Occipital lobe (tissue), 2 donors: Measurements from ENCODE around the gene GNA12. TPM values are rescaled to one million over a fixed set of nuclear protein-coding genes. Genes with fewer than 3 reads are reported as not detected.

Experiments used
- DNase-seq: peaks from one replicate; lab custom pipeline; 2025; lab: John Stamatoyannopoulos, UW
- total RNA-seq: library from RNA; depleted of rRNA; stranded (reverse); fragments of >200 nt; gene quantifications from one replicate; pipeline ENCODE4 v1.2.3, GENCODE V29; 2014

GNA12 gene
- total RNA-seq, 1 donor from 2014 or later, result 15.3 TPM

DNA sequence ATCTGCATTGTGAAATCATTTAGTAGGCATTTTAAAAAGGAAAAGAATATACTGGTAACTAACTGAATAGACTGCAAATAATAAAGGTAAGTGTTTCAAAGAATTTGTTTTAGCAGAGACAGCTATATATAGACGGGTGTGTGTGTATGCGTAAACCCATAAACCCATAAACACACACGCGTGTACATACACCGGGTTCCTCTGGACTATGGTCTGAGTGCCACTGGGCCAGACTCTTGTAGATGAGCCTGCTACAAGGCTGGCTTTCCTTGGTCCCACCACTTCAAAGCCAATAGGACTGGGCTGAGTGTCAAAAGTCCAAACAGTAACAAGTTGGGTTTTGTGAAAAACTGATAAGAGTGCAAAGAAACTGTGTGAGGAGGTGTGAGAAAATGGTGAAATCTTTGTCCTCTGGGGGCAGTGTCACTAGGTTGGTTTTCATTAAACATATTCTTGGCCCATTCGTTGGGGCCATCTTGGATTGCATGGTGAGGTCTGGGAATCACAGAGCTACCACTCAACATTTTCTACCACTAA is 39.8 kb downstream of the GNA12 start:
- DNase-seq, result no peak

GRCh38 chr7:2803755-2804154 is 40.4 kb downstream of the GNA12 start:
- DNase-seq, result no peak

- no peak for DNase-seq
Observed at GRCh38 chr7:2803342-2803692, 40.8 kb downstream of the GNA12 start.

DNA sequence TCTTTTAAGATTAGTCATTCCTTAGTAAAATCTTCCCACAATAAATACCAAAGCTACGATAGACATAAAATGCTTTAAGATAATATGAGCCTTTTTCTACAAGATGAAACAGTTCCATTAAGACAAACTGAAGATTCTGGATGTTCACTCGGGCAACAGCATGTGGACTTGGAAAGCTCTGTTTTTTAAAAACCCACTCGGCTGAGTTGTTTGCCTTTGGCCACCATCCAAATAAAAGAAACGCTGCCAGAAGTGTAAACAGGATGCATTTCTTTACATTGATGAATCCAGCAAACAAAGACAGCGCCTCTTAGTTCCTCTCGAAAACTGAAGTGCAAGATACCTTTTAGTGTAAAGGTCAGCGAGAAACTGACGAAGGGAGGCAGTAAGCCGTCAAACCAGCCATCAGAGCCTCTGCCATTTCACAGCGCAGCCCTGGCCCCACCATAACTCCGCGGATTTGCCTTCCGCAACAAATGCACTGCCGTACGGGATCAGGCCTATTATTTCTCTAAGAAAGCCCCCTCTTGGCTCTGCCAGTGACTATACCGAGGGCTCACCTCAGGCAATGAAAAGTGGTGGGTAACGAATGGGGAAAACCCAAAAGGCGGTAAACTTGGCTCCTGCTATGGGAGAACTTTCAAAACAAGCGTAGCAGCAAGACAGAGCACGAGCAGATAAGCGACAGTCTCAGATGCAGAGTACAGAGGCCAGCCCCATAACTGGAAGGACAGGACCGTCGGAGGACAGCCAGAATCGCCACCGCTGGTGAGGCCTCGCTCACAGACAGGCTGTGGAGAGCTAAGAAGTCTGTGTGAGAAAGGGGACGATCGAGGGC is 41.4 kb downstream of the GNA12 start:
- no peak for DNase-seq

GRCh38 chr7:2802101-2802500 is 42.0 kb downstream of the GNA12 start:
- no peak for DNase-seq

- DNase-seq, result no peak
Observed at GRCh38 chr7:2800931-2801688, 43.0 kb downstream of the GNA12 start.

GRCh38 chr7:2800220-2800930 is 43.7 kb downstream of the GNA12 start:
- DNase-seq, result no peak

DNA sequence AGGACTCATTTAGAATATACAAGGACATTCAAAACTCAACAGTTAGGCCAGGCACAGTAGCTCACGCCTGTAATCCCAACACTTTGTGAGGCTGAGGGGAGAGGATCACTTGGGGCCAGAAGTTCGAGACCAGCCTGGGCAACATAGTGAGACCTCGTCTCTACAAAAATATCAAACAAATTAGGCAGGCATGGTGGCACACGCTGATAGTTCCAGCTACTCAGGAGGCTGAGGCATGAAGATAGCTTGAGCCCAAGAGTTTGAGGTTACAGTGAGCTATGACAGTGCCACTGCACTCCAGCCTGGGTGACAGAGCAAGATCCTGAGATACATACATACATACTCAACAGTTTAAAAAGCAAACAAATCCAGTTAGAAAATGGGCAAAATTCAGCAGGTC is 44.9 kb downstream of the GNA12 start:
- no peak for DNase-seq

DNA sequence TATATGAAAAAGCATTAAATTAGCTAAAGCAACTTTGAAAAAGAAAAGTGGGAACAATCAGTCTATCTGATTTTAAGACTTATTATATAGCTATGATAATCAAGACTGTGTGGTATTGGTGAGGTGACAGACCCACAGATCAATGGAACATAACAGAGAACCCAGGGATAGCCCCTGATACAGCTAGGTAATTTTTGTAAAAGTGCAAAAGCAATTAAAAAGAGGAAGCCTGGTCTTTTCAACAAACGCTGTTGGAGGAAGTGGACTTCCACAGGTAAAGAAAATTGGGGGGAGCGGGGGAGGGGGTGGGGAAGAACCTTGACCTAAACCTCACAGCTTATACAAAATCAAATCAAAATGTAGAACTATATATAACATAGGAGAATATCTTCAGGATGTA is 45.4 kb downstream of the GNA12 start:
- no peak for DNase-seq

DNA sequence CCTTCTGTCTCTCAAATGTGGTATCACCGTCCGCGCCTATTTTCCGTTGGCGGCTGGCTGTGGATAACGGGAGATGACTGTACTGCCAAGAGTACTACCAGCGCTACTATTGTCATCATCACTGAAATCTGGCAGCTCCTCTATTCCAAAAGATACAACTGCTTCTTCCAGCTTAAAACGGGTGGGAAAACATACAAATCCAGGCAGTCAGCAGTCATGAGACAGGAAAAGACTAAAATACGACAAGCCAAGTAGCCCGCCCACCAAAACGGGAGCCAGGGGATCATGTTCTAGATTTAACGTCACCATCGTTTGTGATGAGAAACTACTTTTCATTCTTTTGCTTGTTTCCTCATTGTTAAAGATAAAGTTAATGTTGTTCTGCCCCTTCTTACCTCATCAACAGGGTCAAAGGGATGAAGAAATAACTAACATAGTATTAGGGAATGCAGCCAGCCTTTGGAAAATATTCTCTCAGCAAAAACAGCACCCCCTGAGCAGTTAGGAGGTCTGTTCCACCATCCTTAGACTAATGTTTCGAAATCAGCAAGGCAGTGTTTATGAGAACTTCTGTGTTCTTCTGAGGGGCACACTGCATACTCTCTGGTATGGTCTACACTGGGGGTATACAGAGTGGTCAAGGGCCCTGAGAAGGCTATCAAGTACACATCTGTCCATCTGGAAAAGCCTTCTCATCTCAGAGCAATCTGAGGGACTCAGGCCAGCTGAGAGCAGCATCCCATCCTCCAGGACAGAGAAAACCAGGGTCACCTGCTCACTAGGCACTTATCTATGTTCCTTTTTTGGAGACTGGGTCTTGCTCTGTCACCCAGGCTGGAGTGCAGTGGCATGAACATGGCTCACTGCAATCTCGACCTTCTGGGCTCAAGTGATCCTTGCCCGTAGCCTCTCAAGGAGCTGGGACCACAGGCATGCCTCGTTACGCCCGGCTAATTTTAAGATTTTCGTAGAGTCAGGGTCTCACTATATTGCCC is 47.5 kb downstream of the GNA12 start:
- no peak for DNase-seq

GRCh38 chr7:2795906-2796305 is 48.2 kb downstream of the GNA12 start:
- no peak for DNase-seq

GRCh38 chr7:2794836-2795636 is 49.1 kb downstream of the GNA12 start:
- no peak for DNase-seq

DNA sequence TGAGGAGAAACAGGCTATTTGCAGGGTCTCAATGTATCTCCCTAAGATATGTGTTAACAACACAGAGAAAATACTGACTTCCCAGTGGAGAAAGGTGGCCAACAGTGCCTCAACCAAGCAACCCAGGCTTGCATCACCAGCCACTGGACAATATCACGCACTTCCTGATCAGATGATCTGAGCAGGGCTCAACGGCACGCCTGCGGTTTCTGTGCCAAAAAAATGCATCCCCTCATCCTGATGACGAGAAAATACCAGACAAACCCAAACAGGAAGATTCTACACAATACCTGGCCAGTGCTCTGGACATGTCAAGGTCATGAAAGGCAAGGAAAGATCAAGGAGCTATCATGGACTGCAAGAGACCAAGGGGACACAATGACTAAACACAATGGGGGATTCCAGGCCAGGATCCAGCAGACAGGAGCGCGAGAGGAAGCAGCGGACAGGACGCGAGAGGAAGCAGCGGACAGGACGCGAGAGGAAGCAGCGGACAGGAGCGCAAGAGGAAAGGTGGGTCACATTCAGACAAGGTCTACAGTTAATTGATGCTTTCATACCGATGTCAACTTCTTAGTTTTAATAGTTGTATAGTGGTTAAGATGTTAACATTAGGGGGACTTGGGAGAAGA is 51.1 kb downstream of the GNA12 start:
- no peak for DNase-seq

- no peak for DNase-seq
Observed at GRCh38 chr7:2792235-2792634, 51.9 kb downstream of the GNA12 start.

- no peak for DNase-seq
Observed at GRCh38 chr7:2791390-2791789, 52.7 kb downstream of the GNA12 start.

DNA sequence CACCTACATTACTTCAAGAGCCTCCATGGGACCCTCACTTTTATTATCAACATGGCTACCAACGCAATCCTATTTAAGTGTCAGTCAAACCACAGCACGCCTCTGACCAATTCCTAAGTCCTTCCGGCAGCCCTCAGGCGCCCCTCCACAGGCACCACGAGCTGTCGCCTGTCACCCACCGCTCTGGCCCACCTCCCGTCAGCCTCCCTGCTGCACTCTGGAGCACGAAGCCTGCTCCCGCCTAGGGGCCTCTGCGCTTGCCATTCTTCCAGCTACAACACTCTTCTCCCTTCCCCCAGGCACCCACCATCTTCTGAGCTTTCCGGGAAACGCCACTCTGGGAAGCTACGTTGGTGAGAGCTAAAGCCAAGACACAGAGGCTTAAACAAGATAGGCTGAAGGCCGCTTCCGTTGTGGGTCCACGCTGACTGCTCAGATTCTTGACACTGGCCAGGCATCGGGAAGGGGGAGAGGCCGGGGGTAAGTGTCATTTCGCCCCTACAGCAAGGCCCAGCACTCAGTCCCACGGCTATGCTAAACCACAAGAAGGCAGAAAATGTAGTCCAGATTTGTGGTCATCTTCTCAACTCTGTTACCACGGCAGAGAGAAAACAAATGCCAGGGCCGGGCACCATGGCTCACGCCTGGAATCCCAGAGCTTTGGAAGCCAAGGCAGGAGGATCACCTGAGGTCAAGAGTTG is 56.7 kb downstream of the GNA12 start:
- DNase-seq, result no peak

DNA sequence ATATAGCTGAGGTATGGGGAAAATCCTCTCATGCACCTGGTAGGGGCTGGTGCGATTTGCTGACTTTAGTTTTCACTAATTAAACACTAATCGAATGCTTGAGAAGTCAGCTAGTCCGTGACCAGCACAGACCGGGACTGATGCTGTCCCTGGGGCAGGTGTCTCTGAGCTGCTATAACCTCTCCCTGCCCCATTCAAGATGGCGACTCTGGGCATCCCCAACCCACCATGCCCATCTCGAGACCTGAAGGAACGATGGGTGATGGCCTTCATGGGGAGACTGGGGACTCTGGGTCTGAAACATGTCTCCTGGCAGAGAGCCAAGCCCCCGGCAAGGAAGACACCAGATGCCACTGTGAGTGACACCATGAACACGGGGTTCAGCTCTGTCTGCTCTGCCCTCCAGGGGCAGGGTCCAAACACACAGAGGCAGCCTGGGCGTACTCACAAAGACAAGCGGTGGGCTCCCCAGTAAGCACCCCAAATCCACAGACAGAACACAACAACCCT is 57.4 kb downstream of the GNA12 start:
- no peak for DNase-seq

GRCh38 chr7:2785071-2785500 is 59.0 kb downstream of the GNA12 start:
- DNase-seq, result no peak

DNA sequence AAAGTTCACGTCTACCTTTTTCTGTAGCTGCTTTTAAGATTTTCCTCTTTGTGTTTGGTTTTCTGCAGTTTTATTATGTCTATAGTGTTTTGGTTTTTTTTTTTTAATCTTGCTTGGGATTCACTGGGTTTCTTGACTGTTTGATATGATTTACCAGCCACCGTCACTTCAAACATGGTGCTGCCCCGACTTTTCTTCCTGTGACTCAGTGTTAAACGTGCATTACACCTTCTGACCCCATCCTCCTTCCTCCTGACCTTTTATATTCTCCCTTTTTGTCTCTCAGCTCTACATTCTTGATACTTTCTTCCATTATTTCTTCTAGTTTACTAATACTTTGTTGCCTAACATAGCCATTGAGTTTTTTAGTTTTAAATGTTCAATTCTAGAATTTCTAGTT is 61.5 kb downstream of the GNA12 start:
- no peak for DNase-seq
